ENCODE results near the gene NFATC1.

DNA sequence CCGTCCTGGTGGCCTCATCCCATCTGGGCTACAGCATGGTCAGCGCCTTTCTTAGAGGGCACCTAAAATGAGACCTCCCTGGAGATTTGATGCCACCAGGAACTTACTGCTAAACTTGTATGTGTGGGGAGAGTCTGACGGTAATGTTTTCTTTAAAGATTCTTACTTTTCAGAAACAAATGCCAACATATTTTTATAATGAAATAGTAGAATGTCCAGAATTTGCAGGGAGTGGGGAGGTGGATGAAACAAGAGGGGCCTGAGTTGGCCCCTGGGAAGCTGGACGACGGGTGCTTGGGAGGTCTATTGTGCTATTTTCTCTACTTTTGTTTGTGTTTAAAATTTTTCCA is 165.1 kb downstream of the NFATC1 start:
- TF ChIP-seq, protein P1, sequence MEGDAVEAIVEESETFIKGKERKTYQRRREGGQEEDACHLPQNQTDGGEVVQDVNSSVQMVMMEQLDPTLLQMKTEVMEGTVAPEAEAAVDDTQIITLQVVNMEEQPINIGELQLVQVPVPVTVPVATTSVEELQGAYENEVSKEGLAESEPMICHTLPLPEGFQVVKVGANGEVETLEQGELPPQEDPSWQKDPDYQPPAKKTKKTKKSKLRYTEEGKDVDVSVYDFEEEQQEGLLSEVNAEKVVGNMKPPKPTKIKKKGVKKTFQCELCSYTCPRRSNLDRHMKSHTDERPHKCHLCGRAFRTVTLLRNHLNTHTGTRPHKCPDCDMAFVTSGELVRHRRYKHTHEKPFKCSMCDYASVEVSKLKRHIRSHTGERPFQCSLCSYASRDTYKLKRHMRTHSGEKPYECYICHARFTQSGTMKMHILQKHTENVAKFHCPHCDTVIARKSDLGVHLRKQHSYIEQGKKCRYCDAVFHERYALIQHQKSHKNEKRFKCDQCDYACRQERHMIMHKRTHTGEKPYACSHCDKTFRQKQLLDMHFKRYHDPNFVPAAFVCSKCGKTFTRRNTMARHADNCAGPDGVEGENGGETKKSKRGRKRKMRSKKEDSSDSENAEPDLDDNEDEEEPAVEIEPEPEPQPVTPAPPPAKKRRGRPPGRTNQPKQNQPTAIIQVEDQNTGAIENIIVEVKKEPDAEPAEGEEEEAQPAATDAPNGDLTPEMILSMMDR (conservative IDR thresholded peaks at IDR 0.05 in 1 of 2, IDR thresholded peaks at IDR 0.05 in 1 of 2; ENCODE audit: low read depth in 1 of 2, low read length in 2 of 2), result no peak
- TF ChIP-seq EZH2 (IDR thresholded peaks at IDR 0.05; ENCODE audit: low read length, missing control alignments), result no peak
